ENCODE measurements around the gene PECR. TPM values are rescaled to one million over a fixed set of nuclear protein-coding genes. Genes with fewer than 3 reads are reported as not detected.

The PECR gene
- total and polyA plus RNA-seq, 2 of the 4 experiments (the other 2 are of a cell fraction): 11.4 to 17.7 TPM

GRCh38 chr2:216031960-216032689, 49.5 kb downstream of the PECR start:
- Histone ChIP-seq H3K27ac (ENCODE audit: insufficient read depth, low read length) (peak overlapping the region; percentile 80), H2BK5ac (ENCODE audit: low read depth, low read length, poor library complexity, severe bottlenecking) (peak overlapping the region; percentile 90), H2AFZ (replicated peaks; ENCODE audit: low read length, poor library complexity) (no peak overlapping the region), H3K9ac (ENCODE audit: low read depth, low read length) (no peak overlapping the region), H4K91ac (ENCODE audit: insufficient read depth, low read depth, low read length) (no peak overlapping the region), H4K8ac (ENCODE audit: low read depth in 2 of 2, low read length in 2 of 2) (peak overlapping the region in 1 of 2 experiments; percentile 86; a peak in 2 of 4 replicates), H4K20me1 (ENCODE audit: insufficient read depth, low read length) (no peaks in the 10 kb centered on the region), H3K4me2 (ENCODE audit: low read depth, low read length) (peak overlapping the region; percentile 87), H2BK15ac (ENCODE audit: low read depth, low read length) (peak overlapping the region; percentile 77; the same call in 1 of the 3 replicates), H3K9me3 (ENCODE audit: control insufficient read depth, insufficient read depth, low read length) (no peaks in the 10 kb centered on the region), H3K9me1 (ENCODE audit: insufficient read depth, low read length) (peaks cover 10% of the 10 kb centered on the region; the same call in 1 of the 2 replicates), H3K23ac (ENCODE audit: low read depth, low read length) (no peak overlapping the region; the same call in 1 of the 2 replicates), H3K56ac (ENCODE audit: extremely low read depth, insufficient read depth, low read length) (peak overlapping the region; percentile 63; the same call in 1 of the 2 replicates), H3K4me3 (ENCODE audit: insufficient read depth, low read depth, low read length) (no peak overlapping the region), H3K18ac (ENCODE audit: low read depth, low read length) (peak overlapping the region; percentile 72), H3K36me3 (ENCODE audit: control insufficient read depth, insufficient read depth, low read length) (no peaks in the 10 kb centered on the region), H2AK5ac (ENCODE audit: low read depth, low read length) (no peak overlapping the region), H2BK20ac (ENCODE audit: low read depth, low read length) (peak overlapping the region; percentile 95), H2BK120ac (ENCODE audit: low read depth, low read length) (peak overlapping the region; percentile 91), H3K4ac (ENCODE audit: low read depth, low read length) (peak overlapping the region; percentile 78), H3K4me1 (ENCODE audit: control insufficient read depth, insufficient read depth, low read length) (peaks cover 11% of the 10 kb centered on the region), H3K79me1 (ENCODE audit: low read depth in 1 of 2, low read length in 2 of 2) (0 out of 4 replicates have a peak, but pooled peaks cover 0 to 4% of the 10 kb centered on the region in 2 experiments), H4K5ac (ENCODE audit: low read depth, low read length) (peak overlapping the region; percentile 16; the same call in 1 of the 2 replicates), H3K14ac (replicated peaks; ENCODE audit: low read depth, low read length) (0 out of 2 replicates have a peak overlapping the region, but pooled peaks have one; percentile 2), H2AK9ac (replicated peaks; ENCODE audit: low read depth, low read length, poor library complexity) (no peak overlapping the region), H3K27me3 (ENCODE audit: control insufficient read depth, insufficient read depth, low read length) (no peaks in the 10 kb centered on the region)
- DNase-seq (peak; percentile 94), ATAC-seq (ENCODE audit: low read depth) (peak; percentile 79)
- no CpG with 5 or more reads among the region's 1 CpG for WGBS, 2 experiments (ENCODE audit: extremely low coverage in 2 of 2, insufficient read length in 1 of 2)
- TF ChIP-seq USF2 (IDR thresholded peaks at IDR 0.05; ENCODE audit: low read depth, low read length) (no peak), SMC3 (IDR thresholded peaks at IDR 0.05; ENCODE audit: low read depth, low read length) (no peak), POLR2A (IDR thresholded peaks at IDR 0.05; ENCODE audit: low read depth, low read length) (no peak), MAFK (IDR thresholded peaks at IDR 0.05; ENCODE audit: low read depth, low read length) (peak; percentile 50; the same call in 1 of the 2 replicates), ELK1 (IDR thresholded peaks at IDR 0.05; ENCODE audit: borderline replicate concordance, low read depth, low read length) (no peak), RFX5 (IDR thresholded peaks at IDR 0.05; ENCODE audit: low read depth, low read length) (no peak), RCOR1 (IDR thresholded peaks at IDR 0.05; ENCODE audit: insufficient replicate concordance, low read length) (no peak), FOS (IDR thresholded peaks at IDR 0.05; ENCODE audit: low read depth, low read length) (peak; percentile 73; the same call in 1 of the 2 replicates), CTCF (conservative IDR thresholded peaks at IDR 0.05; ENCODE audit: low read depth, low read length) (no peak)
- CTCF ChIA-PET: interaction anchor here (0.7 to 1.0 kb wide), 2 partner anchors 78 to 97 kb away, joined by 3 read pairs; no protein-coding TSS in a partner anchor
- intact Hi-C loops (cut with micrococcal nuclease): loop anchor here (2.0 to 10.0 kb wide), 2 partner anchors 77 to 633 kb away; partner anchors contain the start of gene XRCC5
- in situ Hi-C loops (cut with MboI; ENCODE audit: low sequenced_read_pairs): no loop called here
- dilution Hi-C loops (cut with HindIII; ENCODE audit: low sequenced_read_pairs, unreplicated experiment): no loop called here
- POLR2A ChIA-PET (ENCODE audit: unreplicated experiment): no interaction called here
- no TSS peak for BruUV-seq (replicated peaks)

Measured in IMR-90 (cell line).